PC-3 (cell line): Measurements from ENCODE around the gene EDNRB. TPM values are rescaled to one million over a fixed set of nuclear protein-coding genes. Genes with fewer than 3 reads are reported as not detected.

ENCODE experiments used
- ATAC-seq: fragments of 200-7000 bp; cut with Tn5 transposase; 2 replicates; pipeline ENCODE4 v1.9.1; 2020; ENCODE audit warnings: mild to moderate bottlenecking, moderate library complexity
- BruUV-seq: library from RNA; stranded (reverse); fragments of 400-500 nt; replicated peaks from 2 replicates; lab custom pipeline; 2021; lab: Mats Ljungman, UMichigan
- CTCF ChIA-PET: fragments of 300-600 bp; sonication (Branson Sonifier 250); formaldehyde crosslinking; loops from one replicate; lab custom pipeline; 2022; ENCODE audit warnings: antibody characterized with exemption; lab: Charles Lee
- POLR2A ChIA-PET: fragments of 300-600 bp; sonication (Branson Sonifier 250); formaldehyde crosslinking; loops from one replicate; lab custom pipeline; 2022; ENCODE audit warnings: antibody characterized with exemption; ENCODE audit not compliant: unreplicated experiment; lab: Charles Lee
- DNase-seq: peaks from one replicate; pipeline ENCODE4 v3.0.0-alpha.2; 2015
- H2AFZ ChIP-seq: fragments of 300-600 bp; sonication (generic); 2 replicates; pipeline ENCODE4 v1.6.0; 2016; ENCODE audit warnings: antibody characterized with exemption, low read length
- H3F3A ChIP-seq: fragments of 300-600 bp; sonication (generic); one replicate; pipeline ENCODE4 v1.6.0; 2017; ENCODE audit warnings: antibody characterized with exemption, low read length, control low read depth, mild to moderate bottlenecking; ENCODE audit not compliant: unreplicated experiment
- H3K27ac ChIP-seq: fragments of 300-600 bp; sonication (generic); 2 replicates; pipeline ENCODE4 v1.5.1; 2016; ENCODE audit warnings: mild to moderate bottlenecking, low read length
- H3K27me3 ChIP-seq: fragments of 300-600 bp; sonication (generic); 2 replicates; pipeline ENCODE4 v1.6.1; 2016; ENCODE audit warnings: low read length, mixed read lengths
- H3K36me3 ChIP-seq: fragments of 300-600 bp; sonication (generic); 2 replicates; pipeline ENCODE4 v1.6.1; 2016; ENCODE audit warnings: low read depth, mixed run types, low read length, mixed read lengths
- H3K4me1 ChIP-seq: fragments of 300-600 bp; sonication (generic); 2 replicates; pipeline ENCODE4 v1.5.1; 2016; ENCODE audit warnings: low read length; ENCODE audit not compliant: insufficient read depth
- H3K4me2 ChIP-seq: fragments of 300-600 bp; sonication (generic); 2 replicates; pipeline ENCODE4 v1.6.0; 2016; ENCODE audit warnings: low read length
- H3K4me3 ChIP-seq: fragments of 300-600 bp; sonication (generic); 2 replicates; pipeline ENCODE4 v1.5.1; 2016; ENCODE audit warnings: mild to moderate bottlenecking, low read length, mixed read lengths
- H3K79me2 ChIP-seq: fragments of 300-600 bp; sonication (generic); 2 replicates; pipeline ENCODE4 v1.6.1; 2017; ENCODE audit warnings: low read length, mixed read lengths
- H3K9ac ChIP-seq: fragments of 300-600 bp; sonication (generic); 2 replicates; pipeline ENCODE4 v1.6.0; 2016; ENCODE audit warnings: mild to moderate bottlenecking, low read length
- H3K9me2 ChIP-seq: fragments of 300-600 bp; sonication (generic); replicated peaks from 2 replicates; pipeline ENCODE4 v1.6.1; 2016; ENCODE audit warnings: mixed run types, low read length, mixed read lengths
- H3K9me3 ChIP-seq: fragments of 300-600 bp; sonication (generic); 2 replicates; pipeline ENCODE4 v1.6.1; 2016; ENCODE audit warnings: low read length, mixed read lengths
- H4K20me1 ChIP-seq: fragments of 300-600 bp; sonication (generic); 2 replicates; pipeline ENCODE4 v1.6.1; 2016; ENCODE audit warnings: low read length, mixed read lengths
- EZH2 ChIP-seq: fragments of 300-600 bp; sonication (generic); IDR thresholded peaks from one replicate; pipeline ENCODE4 v1.6.1; 2017; ENCODE audit warnings: antibody characterized with exemption, mild to moderate bottlenecking, low read length; ENCODE audit not compliant: unreplicated experiment
- EZH2phosphoT487 ChIP-seq: fragments of 300-600 bp; sonication (generic); IDR thresholded peaks from 2 replicates; pipeline ENCODE4 v1.6.1; 2018; ENCODE audit warnings: mild to moderate bottlenecking, antibody characterized with exemption, low read length, borderline replicate concordance
- intact Hi-C: fragments of 100-400 bp; cut with micrococcal nuclease; formaldehyde crosslinking; loops from 2 replicates; pipeline ENCODE4 v1.9.0; 2023
- total RNA-seq: library from RNA; depleted of rRNA; stranded (reverse); fragments of >200 nt; gene quantifications from 2 replicates; pipeline ENCODE4 v1.2.3, GENCODE V29; 2014
- TF ChIP-seq, protein P1 (sequence below): fragments of 300-600 bp; sonication (generic); conservative IDR thresholded peaks from 2 replicates; pipeline ENCODE4 v1.5.1; 2017; ENCODE audit warnings: antibody characterized with exemption, low read depth, mild to moderate bottlenecking, low read length

Gene EDNRB
- total RNA-seq, 1 experiment from 2014 or later = not detected

DNA sequence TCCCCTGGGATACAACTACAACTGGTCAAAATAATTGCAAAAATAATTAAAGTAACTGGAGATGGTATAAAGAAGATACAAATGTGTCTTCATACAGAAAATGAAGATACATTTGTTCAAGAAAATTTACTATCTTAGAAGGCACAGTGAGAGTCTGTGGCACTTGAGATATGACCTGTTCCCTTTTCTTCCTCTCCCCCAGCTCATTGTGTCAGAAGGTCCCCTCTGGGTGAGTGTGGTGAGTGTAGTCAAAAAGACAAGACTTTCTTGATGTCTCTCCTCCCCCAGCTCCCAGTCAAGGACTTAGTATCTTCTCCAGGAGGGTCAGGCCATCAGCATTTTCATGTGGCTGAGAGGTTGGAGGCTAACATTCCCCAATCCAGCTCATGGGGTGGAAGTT is 51.7 kb downstream of the EDNRB start:
- BruUV-seq = no TSS peak
- POLR2A ChIA-PET = no interaction called here
- intact Hi-C loops = loop anchor here (1.0 kb wide), 1 partner anchor 27 kb away; no protein-coding TSS in a partner anchor

DNA sequence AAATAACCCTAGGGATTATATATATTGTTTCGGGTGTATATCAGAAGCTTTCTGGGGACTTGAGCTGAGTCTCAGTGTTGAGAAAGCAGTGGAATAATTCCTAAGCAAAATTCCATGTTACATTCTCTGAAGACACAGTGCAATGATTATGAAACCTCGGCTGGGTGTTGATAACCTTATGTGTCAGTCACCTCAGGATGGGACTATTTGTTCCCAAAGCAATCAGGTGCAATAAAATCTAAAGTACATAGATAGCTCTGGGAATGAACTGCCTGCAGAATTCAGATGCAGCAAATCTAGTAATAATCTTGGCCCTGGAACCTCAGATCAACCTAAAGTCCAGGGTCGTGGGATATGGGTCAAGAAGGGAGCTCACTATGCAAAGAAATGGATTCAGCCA is 53.0 kb downstream of the EDNRB start:
- CTCF ChIA-PET = no interaction called here
- POLR2A ChIA-PET = no interaction called here
- Histone ChIP-seq H2AFZ (no peak overlapping the region), H3K27me3 (no peaks in the 10 kb centered on the region), H3K9me3 (no peaks in the 10 kb centered on the region), H3K36me3 (no peaks in the 10 kb centered on the region), H3F3A (no peaks in the 10 kb centered on the region), H3K9me2 (no peaks in the 10 kb centered on the region), H3K27ac (no peak overlapping the region), H3K4me2 (no peak overlapping the region), H3K79me2 (no peaks in the 10 kb centered on the region), H3K4me1 (peaks cover 4% of the 10 kb centered on the region; the same call in 1 of the 2 replicates), H4K20me1 (no peaks in the 10 kb centered on the region), H3K4me3 (no peak overlapping the region), H3K9ac (no peak overlapping the region)
- no TSS peak for BruUV-seq
- DNase-seq (no peak), ATAC-seq (no peak)
- TF ChIP-seq EZH2 (no peak), EZH2phosphoT487 (no peak)
- TF ChIP-seq, protein P1, sequence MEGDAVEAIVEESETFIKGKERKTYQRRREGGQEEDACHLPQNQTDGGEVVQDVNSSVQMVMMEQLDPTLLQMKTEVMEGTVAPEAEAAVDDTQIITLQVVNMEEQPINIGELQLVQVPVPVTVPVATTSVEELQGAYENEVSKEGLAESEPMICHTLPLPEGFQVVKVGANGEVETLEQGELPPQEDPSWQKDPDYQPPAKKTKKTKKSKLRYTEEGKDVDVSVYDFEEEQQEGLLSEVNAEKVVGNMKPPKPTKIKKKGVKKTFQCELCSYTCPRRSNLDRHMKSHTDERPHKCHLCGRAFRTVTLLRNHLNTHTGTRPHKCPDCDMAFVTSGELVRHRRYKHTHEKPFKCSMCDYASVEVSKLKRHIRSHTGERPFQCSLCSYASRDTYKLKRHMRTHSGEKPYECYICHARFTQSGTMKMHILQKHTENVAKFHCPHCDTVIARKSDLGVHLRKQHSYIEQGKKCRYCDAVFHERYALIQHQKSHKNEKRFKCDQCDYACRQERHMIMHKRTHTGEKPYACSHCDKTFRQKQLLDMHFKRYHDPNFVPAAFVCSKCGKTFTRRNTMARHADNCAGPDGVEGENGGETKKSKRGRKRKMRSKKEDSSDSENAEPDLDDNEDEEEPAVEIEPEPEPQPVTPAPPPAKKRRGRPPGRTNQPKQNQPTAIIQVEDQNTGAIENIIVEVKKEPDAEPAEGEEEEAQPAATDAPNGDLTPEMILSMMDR = no peak
- intact Hi-C loops = loop anchor here (1.0 kb wide), 1 partner anchor 29 kb away; no protein-coding TSS in a partner anchor

More for the DNA sequence above, 51.7 kb downstream of the EDNRB start:
- CTCF ChIA-PET = no interaction called here
- no peak for ATAC-seq
- H3K36me3 ChIP-seq = no peaks in the 10 kb centered on the region
- H3K27ac ChIP-seq = no peak overlapping the region
- no peaks in the 10 kb centered on the region for H3K9me2 ChIP-seq
- H2AFZ ChIP-seq = no peak overlapping the region
- no peaks in the 10 kb centered on the region for H3K27me3 ChIP-seq
- DNase-seq = no peak
- no peaks in the 10 kb centered on the region for H3K9me3 ChIP-seq
- no peak overlapping the region for H3K9ac ChIP-seq
- H3K79me2 ChIP-seq = no peaks in the 10 kb centered on the region
- H4K20me1 ChIP-seq = no peaks in the 10 kb centered on the region
- no peak overlapping the region for H3K4me2 ChIP-seq
- H3K4me1 ChIP-seq = no peaks in the 10 kb centered on the region
- no peak for TF ChIP-seq EZH2phosphoT487
- TF ChIP-seq, protein P1 = no peak
- no peak for TF ChIP-seq EZH2
- no peak overlapping the region for H3K4me3 ChIP-seq
- no peaks in the 10 kb centered on the region for H3F3A ChIP-seq

DNA sequence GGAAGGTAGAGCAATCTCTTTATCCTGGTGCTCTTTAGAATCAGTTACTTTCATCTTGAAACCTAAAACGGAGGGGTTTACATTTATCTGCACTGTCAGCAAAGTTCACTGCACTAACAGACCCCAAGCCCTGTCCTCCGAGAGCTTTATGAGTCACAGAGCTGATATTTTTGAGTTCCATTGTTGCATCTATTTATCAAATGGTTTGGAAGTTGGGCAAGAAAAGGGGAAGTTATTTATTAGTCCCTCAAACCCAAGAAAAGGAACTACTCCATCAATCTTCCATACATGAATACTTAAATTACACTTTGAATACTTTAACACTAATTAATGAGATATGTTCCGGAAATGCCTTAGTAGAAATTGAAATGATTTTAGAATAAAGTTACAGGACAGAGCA is 55.5 kb downstream of the EDNRB start:
- H3K9me2 ChIP-seq = no peaks in the 10 kb centered on the region
- H4K20me1 ChIP-seq = no peaks in the 10 kb centered on the region
- H3K4me3 ChIP-seq = no peak overlapping the region
- H3K4me1 ChIP-seq = peaks cover 4% of the 10 kb centered on the region; the same call in 1 of the 2 replicates
- H3K4me2 ChIP-seq = no peak overlapping the region
- H3K9ac ChIP-seq = no peak overlapping the region
- intact Hi-C loops = no loop called here
- BruUV-seq = no TSS peak
- no peaks in the 10 kb centered on the region for H3K27me3 ChIP-seq
- no peaks in the 10 kb centered on the region for H3F3A ChIP-seq
- no peaks in the 10 kb centered on the region for H3K9me3 ChIP-seq
- TF ChIP-seq EZH2phosphoT487 (no peak), EZH2 (no peak)
- TF ChIP-seq, protein P1 = no peak
- H3K79me2 ChIP-seq = no peaks in the 10 kb centered on the region
- no peak for DNase-seq
- no peak overlapping the region for H3K27ac ChIP-seq
- ChIA-PET CTCF (no interaction called here), POLR2A (no interaction called here)
- no peak overlapping the region for H2AFZ ChIP-seq
- ATAC-seq = no peak
- H3K36me3 ChIP-seq = no peaks in the 10 kb centered on the region
